ENCODE results near the gene DPYSL4.

Gene DPYSL4

DNA sequence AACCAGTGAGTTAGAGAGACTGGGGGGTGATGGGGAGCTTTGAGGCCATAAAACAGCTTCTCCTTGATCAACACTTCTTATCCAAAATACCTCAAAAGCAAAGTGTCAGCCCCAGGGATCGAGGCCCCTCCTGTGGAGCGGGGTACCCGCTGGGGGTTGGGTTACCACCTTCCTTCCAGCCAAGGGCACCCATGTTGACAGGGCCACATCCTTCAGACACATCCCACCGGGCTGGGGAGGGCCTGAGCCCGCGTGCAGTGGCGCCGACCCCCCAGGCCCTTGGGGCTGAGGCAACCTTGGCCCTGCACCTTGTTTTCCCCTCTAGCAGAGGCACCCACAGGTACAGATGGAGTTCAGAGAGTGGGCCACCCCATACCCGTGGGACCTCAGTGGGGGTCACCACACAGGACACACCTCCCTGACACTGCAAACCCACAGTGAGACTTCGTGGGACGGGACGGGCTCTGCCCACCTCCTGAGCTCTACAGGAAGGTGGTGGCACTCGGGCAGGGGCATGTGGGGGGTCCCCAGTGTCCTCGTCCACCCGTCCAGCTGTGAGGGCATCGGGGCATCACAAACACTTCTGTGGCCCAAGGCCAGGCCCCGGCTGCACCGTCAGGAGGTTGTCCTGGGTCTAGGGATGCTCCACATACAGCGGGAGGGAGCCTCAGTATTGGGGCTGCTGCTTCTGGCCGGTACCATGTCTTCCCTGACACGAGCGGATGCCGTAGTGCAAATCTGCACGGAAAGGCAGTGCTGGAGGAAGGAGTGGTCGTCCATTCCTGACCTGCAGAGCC, 10.7 kb downstream of the DPYSL4 start:
- no peak for DNase-seq

DNA sequence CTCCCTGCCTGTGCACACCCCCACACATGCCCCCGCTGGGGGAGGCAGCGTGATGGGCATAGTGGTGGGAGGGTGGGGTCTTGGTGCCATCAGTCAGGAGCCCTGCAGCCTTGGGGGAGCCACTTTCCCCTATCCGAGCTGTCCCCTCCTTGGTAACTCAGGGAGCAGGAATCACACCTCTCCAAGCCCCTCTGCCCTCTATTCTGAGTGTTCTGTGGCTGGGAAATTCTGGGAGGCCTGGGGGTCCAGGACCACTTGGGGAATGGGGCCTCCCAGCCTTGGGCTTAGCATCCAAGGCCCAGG, 11.3 kb downstream of the DPYSL4 start:
- no peak for DNase-seq

- no peak for DNase-seq
Observed at GRCh38 chr10:132198381-132199181, 11.8 kb downstream of the DPYSL4 start.

- no peak for DNase-seq
Observed at GRCh38 chr10:132199268-132199853, 12.6 kb downstream of the DPYSL4 start.

DNA sequence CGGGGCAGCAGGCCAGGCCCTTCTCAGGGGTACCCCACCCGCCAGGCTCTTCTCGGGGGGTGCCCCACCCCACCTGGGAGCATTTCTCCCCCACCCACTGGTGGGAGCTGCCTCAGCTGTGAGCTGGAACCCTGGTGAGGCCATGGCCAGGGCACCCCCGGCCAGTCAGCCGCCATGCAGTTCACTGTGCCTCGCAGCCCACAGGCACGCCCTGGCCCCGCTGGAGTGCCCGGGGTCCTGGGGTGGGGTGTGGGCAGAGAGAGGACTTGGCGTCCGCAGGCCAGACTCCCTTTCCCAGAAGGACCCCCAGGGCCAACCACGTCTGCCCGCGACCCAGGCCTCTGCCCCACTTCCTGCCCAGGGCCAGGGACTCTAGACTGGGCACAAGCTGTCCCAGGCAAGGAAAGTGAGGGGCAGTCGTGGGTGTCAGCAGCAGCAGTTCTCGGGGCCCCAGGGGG, 13.1 kb downstream of the DPYSL4 start:
- DNase-seq, result no peak

GRCh38 chr10:132200344-132201110, 13.8 kb downstream of the DPYSL4 start:
- no peak for DNase-seq

- no peak for DNase-seq
Observed at GRCh38 chr10:132201111-132201969, 14.6 kb downstream of the DPYSL4 start.

DNA sequence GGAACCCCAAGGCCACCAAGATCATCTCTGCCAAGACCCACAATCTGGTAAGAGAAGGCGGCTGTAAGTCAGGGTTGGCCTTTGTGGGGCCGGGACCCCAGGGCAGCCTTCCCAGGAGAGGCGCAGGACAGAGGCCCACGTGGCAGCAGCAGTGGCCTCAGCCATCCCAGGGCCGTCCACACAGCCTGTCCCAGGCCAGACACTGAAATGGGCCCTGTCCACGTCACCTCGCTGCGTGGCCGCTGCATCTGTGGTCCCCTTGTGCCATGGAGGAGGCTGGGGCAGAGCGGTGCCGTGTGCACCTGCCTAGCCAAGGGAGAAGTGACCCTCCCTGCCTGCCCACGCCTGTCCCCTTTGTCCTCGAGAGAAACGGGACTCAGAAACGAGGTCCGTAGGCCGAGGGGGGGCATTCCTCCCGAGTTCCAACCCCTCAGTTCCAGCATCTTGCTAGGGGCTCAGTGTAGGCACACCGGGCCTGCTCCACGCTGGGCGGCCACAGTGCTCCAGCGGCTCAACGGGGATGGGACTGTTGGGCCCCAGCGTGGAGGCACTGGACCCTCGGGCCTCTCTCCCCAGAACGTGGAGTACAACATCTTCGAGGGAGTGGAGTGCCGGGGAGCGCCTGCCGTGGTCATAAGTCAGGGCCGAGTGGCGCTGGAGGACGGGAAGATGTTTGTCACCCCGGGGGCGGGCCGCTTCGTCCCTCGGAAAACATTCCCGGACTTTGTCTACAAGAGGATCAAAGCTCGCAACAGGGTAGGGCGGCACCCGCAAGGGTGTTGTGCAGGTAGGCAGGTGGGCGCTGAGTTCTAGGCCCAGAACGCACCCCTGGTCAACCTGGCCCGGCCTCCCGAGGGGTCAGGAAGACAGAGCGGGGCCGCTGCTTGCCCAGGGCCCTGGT, 15.6 kb downstream of the DPYSL4 start:
- DNase-seq, result no peak

GRCh38 chr10:132203256-132204077, 16.7 kb downstream of the DPYSL4 start:
- no peak for DNase-seq

GRCh38 chr10:132204078-132204780, 17.5 kb downstream of the DPYSL4 start:
- DNase-seq, result no peak

DNA sequence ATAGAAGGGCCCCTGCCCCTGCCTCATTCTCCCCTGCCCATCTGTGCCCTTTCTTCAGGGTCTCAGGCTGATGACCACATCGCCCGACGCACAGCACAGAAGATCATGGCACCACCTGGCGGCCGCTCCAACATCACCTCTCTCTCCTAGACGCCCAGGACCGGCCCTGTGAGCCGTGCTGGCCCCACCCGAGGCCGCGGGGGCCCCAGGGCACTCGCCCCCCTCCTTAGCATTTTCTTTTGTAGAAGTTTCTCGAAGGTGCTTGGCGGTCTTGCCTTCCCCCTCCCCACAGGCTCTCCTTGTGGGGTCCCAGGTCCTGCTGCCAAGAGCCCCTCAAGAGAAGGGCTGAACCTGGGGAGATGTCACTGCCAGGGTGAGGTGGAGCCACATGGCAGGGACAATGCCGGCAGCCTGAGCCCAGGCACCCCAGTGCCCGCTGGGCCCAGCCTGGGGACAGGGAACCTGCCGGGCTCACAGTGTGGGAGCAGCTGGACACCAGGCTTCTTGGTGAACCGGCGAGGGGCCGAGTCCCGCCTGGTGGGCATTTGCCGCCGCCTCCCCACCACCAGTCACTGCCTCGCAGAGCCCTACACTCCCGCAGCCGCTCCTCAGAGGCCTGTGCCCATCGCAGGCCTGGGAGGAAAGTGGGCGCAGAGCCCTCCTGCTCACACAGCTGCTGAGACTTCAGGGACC, 18.2 kb downstream of the DPYSL4 start:
- DNase-seq, result no peak

DNA sequence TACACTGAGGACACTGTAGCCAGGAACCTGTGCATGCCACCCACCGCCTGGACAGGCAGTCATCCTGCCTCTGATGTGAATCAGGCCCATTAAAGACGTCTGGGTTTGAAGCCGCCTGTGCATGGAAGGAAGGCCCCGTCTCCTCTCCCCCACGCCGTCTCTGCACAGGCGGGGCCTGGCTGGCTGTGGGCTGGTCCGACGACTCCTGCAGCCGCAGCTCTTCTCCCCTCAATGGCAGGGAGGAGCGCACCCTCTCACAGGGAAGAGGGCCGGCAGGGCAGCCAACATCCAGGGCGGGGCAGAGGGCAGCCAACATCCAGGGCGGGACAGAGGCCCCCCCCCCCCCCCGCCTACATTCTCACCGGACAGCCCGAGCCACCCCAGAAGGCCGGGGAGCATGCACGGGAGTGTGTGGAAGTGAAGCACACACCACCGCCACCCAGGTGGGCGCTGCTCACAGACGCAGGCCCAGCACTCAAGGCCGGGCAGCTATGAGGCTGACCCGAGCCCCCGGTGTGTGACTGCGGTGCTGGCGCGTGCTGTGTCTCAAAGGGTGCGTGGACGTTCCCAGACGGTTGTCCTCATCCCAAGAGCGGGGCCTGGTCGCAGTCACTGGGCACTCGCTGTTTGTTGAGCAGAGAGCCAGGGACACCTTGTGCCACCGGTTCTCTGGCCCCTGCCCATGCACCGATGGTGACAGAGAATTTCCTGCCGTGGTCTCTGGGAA, 19.1 kb downstream of the DPYSL4 start:
- no peak for DNase-seq

GRCh38 chr10:132206377-132206745, 19.6 kb downstream of the DPYSL4 start:
- DNase-seq, result no peak

DNA sequence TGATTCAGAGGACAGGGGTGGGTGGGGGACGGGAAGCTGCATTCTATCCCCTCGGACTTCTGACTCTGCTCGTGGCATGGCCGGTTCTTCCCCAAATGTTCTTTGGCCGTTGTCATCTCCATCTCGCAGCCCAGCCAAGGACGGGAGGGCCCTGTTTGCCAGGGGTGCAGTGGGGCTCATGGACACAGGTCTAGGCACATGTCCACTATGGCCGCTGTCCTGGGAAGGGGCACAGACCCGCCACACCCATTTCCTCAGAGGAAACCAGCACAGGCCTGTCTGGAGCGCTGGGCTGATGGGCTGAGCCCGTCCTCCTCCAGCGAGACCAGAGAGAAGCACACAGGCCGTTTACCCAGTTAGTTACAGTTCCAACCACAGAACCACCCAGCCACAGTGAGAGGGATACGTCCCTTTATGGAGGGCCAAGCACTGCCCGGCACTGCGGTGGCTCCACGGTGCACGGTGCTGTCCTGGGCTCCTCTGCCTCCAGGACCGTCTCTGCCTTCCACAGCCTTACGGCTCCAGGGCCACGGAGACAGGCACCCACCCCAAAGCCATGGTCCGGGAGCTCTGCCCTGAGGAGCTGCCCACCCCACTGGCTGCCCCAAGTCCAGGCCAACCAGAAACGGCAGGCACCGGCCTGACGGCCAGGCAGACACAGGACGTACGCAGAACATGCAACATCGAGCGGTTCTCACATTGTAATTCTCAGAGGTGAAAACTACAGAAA, 20.2 kb downstream of the DPYSL4 start:
- DNase-seq, result no peak

- no peak for DNase-seq
Observed at GRCh38 chr10:132207536-132208461, 21.1 kb downstream of the DPYSL4 start.

- no peak for DNase-seq
Observed at GRCh38 chr10:132208462-132209050, 21.8 kb downstream of the DPYSL4 start.

All from GF-D8 (cell line).